ENCODE data around the gene CDIPT. TPM values are rescaled to one million over a fixed set of nuclear protein-coding genes. Genes with fewer than 3 reads are reported as not detected.
A peak's percentile ranks its signal among the peaks of the same experiment; 100 is the strongest.

Gene CDIPT
- total and polyA plus RNA-seq, 2 of the 13 experiments (the other 11 are each of a cell fraction or from before 2014, with no cell fraction given) = 54.9 to 97.5 TPM

DNA sequence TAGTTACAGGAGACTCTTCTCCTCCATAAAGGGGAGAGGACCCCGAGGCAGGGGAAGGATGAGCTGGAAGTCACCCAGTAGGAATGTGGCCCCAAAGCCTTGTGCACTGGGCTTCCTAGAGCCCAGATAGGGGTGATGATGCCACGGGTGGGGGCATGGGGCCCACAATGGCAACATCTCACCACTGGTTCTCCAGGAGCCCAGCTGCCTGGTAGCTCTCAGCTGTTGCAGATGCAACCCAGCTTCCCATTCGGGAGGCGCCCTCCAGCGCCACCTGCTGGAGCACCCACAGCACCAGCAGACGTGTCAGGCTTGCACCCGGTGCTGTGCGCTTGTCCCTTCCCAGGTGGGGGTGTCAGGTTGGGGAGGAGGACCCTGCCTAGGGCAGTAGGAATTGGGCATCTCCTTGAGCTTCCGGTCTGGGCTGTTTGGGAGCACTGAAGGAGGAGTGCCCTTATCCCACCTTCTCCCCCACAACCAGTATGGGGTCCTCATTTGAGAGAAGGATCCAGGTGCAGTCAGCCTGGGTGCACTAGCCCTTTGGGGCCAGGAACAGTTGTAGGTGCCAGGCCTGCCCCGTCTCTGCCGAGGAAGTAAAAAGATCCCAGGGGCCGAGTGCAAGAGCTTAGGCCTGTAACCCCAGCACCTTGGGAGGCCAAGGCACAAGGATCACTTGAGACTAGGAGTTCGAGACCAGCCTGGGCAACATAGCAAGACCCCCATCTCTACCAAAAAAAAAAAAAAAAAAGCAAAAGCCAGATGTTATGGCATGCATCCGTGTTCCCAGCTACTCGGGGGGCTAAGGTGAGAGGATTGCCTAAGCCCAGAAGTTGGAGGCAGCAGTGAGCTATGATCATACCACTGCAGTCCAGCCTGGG, 14.4 kb downstream of the CDIPT start (continued):
- TF ChIP-seq MAZ (IDR thresholded peaks at IDR 0.05; ENCODE audit: borderline replicate concordance, low read depth, low read length) = 0 out of 2 replicates have a peak, but pooled peaks have one; percentile 29
- TF ChIP-seq MAZ (CRISPR knock-in tag; IDR thresholded peaks at IDR 0.05; ENCODE audit: low read depth) = peak; percentile 84
- TF ChIP-seq, protein P1, sequence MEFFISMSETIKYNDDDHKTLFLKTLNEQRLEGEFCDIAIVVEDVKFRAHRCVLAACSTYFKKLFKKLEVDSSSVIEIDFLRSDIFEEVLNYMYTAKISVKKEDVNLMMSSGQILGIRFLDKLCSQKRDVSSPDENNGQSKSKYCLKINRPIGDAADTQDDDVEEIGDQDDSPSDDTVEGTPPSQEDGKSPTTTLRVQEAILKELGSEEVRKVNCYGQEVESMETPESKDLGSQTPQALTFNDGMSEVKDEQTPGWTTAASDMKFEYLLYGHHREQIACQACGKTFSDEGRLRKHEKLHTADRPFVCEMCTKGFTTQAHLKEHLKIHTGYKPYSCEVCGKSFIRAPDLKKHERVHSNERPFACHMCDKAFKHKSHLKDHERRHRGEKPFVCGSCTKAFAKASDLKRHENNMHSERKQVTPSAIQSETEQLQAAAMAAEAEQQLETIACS (CRISPR knock-in tag; IDR thresholded peaks at IDR 0.05) = no peak
- TF ChIP-seq, protein P2, sequence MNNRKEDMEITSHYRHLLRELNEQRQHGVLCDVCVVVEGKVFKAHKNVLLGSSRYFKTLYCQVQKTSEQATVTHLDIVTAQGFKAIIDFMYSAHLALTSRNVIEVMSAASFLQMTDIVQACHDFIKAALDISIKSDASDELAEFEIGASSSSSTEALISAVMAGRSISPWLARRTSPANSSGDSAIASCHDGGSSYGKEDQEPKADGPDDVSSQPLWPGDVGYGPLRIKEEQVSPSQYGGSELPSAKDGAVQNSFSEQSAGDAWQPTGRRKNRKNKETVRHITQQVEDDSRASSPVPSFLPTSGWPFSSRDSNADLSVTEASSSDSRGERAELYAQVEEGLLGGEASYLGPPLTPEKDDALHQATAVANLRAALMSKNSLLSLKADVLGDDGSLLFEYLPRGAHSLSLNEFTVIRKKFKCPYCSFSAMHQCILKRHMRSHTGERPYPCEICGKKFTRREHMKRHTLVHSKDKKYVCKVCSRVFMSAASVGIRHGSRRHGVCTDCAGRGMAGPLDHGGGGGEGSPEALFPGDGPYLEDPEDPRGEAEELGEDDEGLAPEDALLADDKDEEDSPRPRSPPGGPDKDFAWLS (CRISPR knock-in tag; IDR thresholded peaks at IDR 0.05; ENCODE audit: borderline replicate concordance) = no peak
- TF ChIP-seq, protein P3, sequence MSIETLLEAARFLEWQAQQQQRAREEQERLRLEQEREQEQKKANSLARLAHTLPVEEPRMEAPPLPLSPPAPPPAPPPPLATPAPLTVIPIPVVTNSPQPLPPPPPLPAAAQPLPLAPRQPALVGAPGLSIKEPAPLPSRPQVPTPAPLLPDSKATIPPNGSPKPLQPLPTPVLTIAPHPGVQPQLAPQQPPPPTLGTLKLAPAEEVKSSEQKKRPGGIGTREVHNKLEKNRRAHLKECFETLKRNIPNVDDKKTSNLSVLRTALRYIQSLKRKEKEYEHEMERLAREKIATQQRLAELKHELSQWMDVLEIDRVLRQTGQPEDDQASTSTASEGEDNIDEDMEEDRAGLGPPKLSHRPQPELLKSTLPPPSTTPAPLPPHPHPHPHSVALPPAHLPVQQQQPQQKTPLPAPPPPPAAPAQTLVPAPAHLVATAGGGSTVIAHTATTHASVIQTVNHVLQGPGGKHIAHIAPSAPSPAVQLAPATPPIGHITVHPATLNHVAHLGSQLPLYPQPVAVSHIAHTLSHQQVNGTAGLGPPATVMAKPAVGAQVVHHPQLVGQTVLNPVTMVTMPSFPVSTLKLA (IDR thresholded peaks at IDR 0.05) = no peak
- TF ChIP-seq NR3C1 (CRISPR knock-in tag; IDR thresholded peaks at IDR 0.05) = no peak
- 0 out of 2 replicates have a peak, but pooled peaks have one; percentile 68 for TF ChIP-seq ZSCAN31 (CRISPR knock-in tag; IDR thresholded peaks at IDR 0.05; ENCODE audit: low read depth)
- TF ChIP-seq ZFX (CRISPR knock-in tag; IDR thresholded peaks at IDR 0.05; ENCODE audit: low read depth) = peak; percentile 41; the same call in 1 of the 2 replicates
- TF ChIP-seq, protein P4, sequence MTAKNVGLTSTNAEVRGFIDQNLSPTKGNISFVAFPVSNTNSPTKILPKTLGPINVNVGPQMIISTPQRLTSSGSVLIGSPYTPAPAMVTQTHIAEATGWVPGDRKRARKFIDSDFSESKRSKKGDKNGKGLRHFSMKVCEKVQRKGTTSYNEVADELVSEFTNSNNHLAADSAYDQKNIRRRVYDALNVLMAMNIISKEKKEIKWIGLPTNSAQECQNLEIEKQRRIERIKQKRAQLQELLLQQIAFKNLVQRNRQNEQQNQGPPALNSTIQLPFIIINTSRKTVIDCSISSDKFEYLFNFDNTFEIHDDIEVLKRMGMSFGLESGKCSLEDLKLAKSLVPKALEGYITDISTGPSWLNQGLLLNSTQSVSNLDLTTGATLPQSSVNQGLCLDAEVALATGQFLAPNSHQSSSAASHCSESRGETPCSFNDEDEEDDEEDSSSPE (CRISPR knock-in tag; IDR thresholded peaks at IDR 0.05) = 0 out of 2 replicates have a peak, but pooled peaks have one; percentile 39
- no peak for TF ChIP-seq NCOA2 (CRISPR knock-in tag; IDR thresholded peaks at IDR 0.05)
- TF ChIP-seq, protein P5, sequence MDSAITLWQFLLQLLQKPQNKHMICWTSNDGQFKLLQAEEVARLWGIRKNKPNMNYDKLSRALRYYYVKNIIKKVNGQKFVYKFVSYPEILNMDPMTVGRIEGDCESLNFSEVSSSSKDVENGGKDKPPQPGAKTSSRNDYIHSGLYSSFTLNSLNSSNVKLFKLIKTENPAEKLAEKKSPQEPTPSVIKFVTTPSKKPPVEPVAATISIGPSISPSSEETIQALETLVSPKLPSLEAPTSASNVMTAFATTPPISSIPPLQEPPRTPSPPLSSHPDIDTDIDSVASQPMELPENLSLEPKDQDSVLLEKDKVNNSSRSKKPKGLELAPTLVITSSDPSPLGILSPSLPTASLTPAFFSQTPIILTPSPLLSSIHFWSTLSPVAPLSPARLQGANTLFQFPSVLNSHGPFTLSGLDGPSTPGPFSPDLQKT (CRISPR knock-in tag; IDR thresholded peaks at IDR 0.05; ENCODE audit: borderline replicate concordance) = no peak
- TF ChIP-seq PLRG1 (conservative IDR thresholded peaks at IDR 0.05) = no peak
- TF ChIP-seq XRCC5 (optimal IDR thresholded peaks at IDR 0.05; ENCODE audit: low read length) = peak; percentile 94
- no peak for TF ChIP-seq SOX13 (IDR thresholded peaks at IDR 0.05)
- TF ChIP-seq SOX13 (CRISPR knock-in tag; conservative IDR thresholded peaks at IDR 0.05 in 1 of 2, IDR thresholded peaks at IDR 0.05 in 1 of 2) = peak in 1 of 2 experiments; percentile 27; a peak in 1 of 4 replicates
- TF ChIP-seq HOXA5 (CRISPR knock-in tag; IDR thresholded peaks at IDR 0.05) = 0 out of 2 replicates have a peak, but pooled peaks have one; percentile 5
- TF ChIP-seq, protein P6, sequence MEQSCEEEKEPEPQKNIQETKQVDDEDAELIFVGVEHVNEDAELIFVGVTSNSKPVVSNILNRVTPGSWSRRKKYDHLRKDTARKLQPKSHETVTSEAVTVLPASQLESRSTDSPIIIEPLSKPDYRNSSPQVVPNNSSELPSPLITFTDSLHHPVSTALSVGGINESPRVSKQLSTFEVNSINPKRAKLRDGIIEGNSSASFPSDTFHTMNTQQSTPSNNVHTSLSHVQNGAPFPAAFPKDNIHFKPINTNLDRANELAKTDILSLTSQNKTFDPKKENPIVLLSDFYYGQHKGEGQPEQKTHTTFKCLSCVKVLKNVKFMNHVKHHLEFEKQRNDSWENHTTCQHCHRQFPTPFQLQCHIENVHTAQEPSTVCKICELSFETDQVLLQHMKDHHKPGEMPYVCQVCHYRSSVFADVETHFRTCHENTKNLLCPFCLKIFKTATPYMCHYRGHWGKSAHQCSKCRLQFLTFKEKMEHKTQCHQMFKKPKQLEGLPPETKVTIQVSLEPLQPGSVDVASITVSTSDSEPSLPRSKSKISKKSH (CRISPR knock-in tag; IDR thresholded peaks at IDR 0.05; ENCODE audit: borderline replicate concordance) = peak; percentile 56; the same call in 1 of the 2 replicates
- no peak for TF ChIP-seq ZNF709 (CRISPR knock-in tag; IDR thresholded peaks at IDR 0.05)
- no peak for TF ChIP-seq NR2C2 (CRISPR knock-in tag; IDR thresholded peaks at IDR 0.05; ENCODE audit: borderline replicate concordance)
- no peak for TF ChIP-seq MED8 (CRISPR knock-in tag; IDR thresholded peaks at IDR 0.05; ENCODE audit: insufficient replicate concordance)
